ENCODE results near the gene GALT.

GRCh38 chr9:34689512-34689911 is 43.0 kb downstream of the GALT start:
- TF ChIP-seq, protein P1, sequence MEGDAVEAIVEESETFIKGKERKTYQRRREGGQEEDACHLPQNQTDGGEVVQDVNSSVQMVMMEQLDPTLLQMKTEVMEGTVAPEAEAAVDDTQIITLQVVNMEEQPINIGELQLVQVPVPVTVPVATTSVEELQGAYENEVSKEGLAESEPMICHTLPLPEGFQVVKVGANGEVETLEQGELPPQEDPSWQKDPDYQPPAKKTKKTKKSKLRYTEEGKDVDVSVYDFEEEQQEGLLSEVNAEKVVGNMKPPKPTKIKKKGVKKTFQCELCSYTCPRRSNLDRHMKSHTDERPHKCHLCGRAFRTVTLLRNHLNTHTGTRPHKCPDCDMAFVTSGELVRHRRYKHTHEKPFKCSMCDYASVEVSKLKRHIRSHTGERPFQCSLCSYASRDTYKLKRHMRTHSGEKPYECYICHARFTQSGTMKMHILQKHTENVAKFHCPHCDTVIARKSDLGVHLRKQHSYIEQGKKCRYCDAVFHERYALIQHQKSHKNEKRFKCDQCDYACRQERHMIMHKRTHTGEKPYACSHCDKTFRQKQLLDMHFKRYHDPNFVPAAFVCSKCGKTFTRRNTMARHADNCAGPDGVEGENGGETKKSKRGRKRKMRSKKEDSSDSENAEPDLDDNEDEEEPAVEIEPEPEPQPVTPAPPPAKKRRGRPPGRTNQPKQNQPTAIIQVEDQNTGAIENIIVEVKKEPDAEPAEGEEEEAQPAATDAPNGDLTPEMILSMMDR (IDR thresholded peaks at IDR 0.05; ENCODE audit: low read depth, low read length, poor library complexity, severe bottlenecking), result no peak
- TF ChIP-seq EZH2phosphoT487 (IDR thresholded peaks at IDR 0.05; ENCODE audit: borderline replicate concordance, low read length), result no peak

Data from DOHH2 (cell line).